ENCODE measurements around the gene FMO2.

DNA sequence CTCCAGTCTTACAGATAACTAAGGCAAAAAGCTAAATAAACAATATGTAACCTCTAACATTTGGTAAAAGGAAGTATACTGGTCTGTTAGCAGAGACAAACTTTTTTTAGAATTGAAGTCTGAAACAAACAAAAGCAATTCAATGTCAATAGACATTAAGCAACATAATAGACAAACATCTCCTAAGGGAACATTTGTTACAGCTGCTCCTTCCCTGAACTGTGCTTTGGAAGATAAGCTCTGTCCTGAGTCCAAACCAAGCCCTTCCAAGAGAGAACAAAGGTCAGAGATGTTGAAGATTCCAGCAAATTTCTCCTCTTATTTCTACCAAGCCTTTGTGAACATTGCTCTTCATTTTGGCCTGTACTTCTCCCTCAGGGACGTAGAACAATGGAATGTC, 25.3 kb downstream of the FMO2 start:
- no peak for TF ChIP-seq CTCF (optimal IDR thresholded peaks at IDR 0.05 in 1 of 3, IDR thresholded peaks at IDR 0.05 in 1 of 3, conservative IDR thresholded peaks at IDR 0.05 in 1 of 3; ENCODE audit: extremely low read depth in 1 of 3, insufficient read depth in 2 of 3, low read length in 3 of 3)
- TF ChIP-seq EZH2 (IDR thresholded peaks at IDR 0.05; ENCODE audit: low read length), result no peak
